ENCODE data around the gene CELF1. TPM values are rescaled to one million over a fixed set of nuclear protein-coding genes. Genes with fewer than 3 reads are reported as not detected.
A peak's percentile ranks its signal among the peaks of the same experiment; 100 is the strongest.

CELF1 gene
- total and polyA plus RNA-seq, 2 of the 13 experiments (the other 11 are each of a cell fraction or from before 2014, with no cell fraction given), result 69.0 to 80.1 TPM

GRCh38 chr11:47415949-47416472 lies 136.9 kb downstream of the CELF1 start:
- no peaks in the 10 kb centered on the region for H3K4me1 ChIP-seq (ENCODE audit: insufficient read depth, low read length)
- no TSS peak for BruUV-seq (replicated peaks)
- DNase-seq (ENCODE audit: low spot score) (no peak), ATAC-seq (peak; percentile 14), FAIRE-seq (no peak)
- in situ Hi-C loops (cut with HindIII; ENCODE audit: extremely low pct_ligation_motif_present, low pct_unique_long_range_greater_than_20kb) (no loop called here), intact Hi-C loops (cut with micrococcal nuclease; ENCODE audit: unreplicated experiment) (no loop called here)
- H3K27ac ChIP-seq (ENCODE audit: extremely low read length, insufficient read depth, low read length), result no peak overlapping the region
- no peaks in the 10 kb centered on the region for H4K20me1 ChIP-seq (ENCODE audit: insufficient read depth, low read length)
- H3K4me2 ChIP-seq (ENCODE audit: low read depth, low read length), result no peak overlapping the region
- ChIA-PET POLR2A (interaction anchor here (1.0 to 1.2 kb wide), 3 partner anchors 9 to 28 kb away, joined by 3 to 10 read pairs (median 3); partner anchors contain the start of gene PSMC3), CTCF (ENCODE audit: low intra/inter-chr PET ratio, low total read pairs) (no interaction called here)
- peaks cover 29 to 34% of the 10 kb centered on the region in 2 experiments; a peak in 4 of 5 replicates for H3K36me3 ChIP-seq (replicated peaks in 1 of 2; ENCODE audit: control insufficient read depth in 1 of 2, insufficient read depth in 2 of 2, low read length in 2 of 2)
- no peaks in the 10 kb centered on the region for H3K27me3 ChIP-seq (ENCODE audit: control insufficient read depth in 1 of 2, insufficient read depth in 2 of 2, low read length in 2 of 2)
- peak; percentile 96 for TF ChIP-seq AGO2 (optimal IDR thresholded peaks at IDR 0.05; ENCODE audit: low read depth, low read length)
- peak; percentile 70 for TF ChIP-seq RBFOX2 (IDR thresholded peaks at IDR 0.05; ENCODE audit: low read depth, low read length)
- 0 out of 2 replicates have a peak, but pooled peaks have one; percentile 28 for TF ChIP-seq HNRNPL (IDR thresholded peaks at IDR 0.05; ENCODE audit: low read depth, low read length)
- TF ChIP-seq ZNF615 (CRISPR knock-in tag; IDR thresholded peaks at IDR 0.05; ENCODE audit: borderline replicate concordance), result no peak
- H3K79me2 ChIP-seq (ENCODE audit: insufficient read depth, low read length), result no peaks in the 10 kb centered on the region
- H3K9ac ChIP-seq (ENCODE audit: insufficient read depth, low read depth, low read length), result no peak overlapping the region
- H3K4me3 ChIP-seq (replicated peaks in 1 of 3; ENCODE audit: insufficient read depth in 1 of 3, low read depth in 2 of 3, low read length in 3 of 3), result no peak overlapping the region
- WGBS (ENCODE audit: low lambda C conversion rate), result 71% methylated on average over 9 of the region's 13 CpGs
- no peak overlapping the region for H2AFZ ChIP-seq (ENCODE audit: low read length)
- no peaks in the 10 kb centered on the region for H3K9me3 ChIP-seq (ENCODE audit: low read length)

Small RNA genes within 50 kb of the gene (small RNA-seq; reads per million reads assigned to genes)
- 0 reads per million in 3 experiments for gene RN7SL652P (ENCODE audit: insufficient read depth in 2 of 3, insufficient read length in 3 of 3, low read depth in 2 of 3, low replicate concordance in 1 of 3)
- gene RNU5E-10P (ENCODE audit: insufficient read depth in 2 of 3, insufficient read length in 3 of 3, low read depth in 2 of 3, low replicate concordance in 1 of 3), result 0 reads per million in 3 experiments

Other genes with a start within 250 kb of the CELF1 start
- not detected in 2 replicates for gene MYBPC3, start 200.4 kb downstream of the CELF1 start, total RNA-seq (2016; rRNA removed; fragmentation: Illumina TruSeq; extraction: Trizol)
- 0.01 TPM in 1 of 2 replicates, not detected in the other for gene MYBPC3, start 200.4 kb downstream of the CELF1 start, polyA plus RNA-seq (2011; rRNA removed)
- not detected in 2 replicates for gene SPI1, start 174.6 kb downstream of the CELF1 start, total RNA-seq (2016; rRNA removed; fragmentation: Illumina TruSeq; extraction: Trizol)
- not detected in 2 replicates for gene SPI1, start 174.6 kb downstream of the CELF1 start, polyA plus RNA-seq (2011; rRNA removed)
- gene SLC39A13, start 144.5 kb downstream of the CELF1 start, total RNA-seq (2016; rRNA removed; fragmentation: Illumina TruSeq; extraction: Trizol), result 7.2 and 15.3 TPM in 2 replicates
- 30.5 and 40.7 TPM in 2 replicates for gene SLC39A13, start 144.5 kb downstream of the CELF1 start, polyA plus RNA-seq (2011; rRNA removed)
- 214 and 279 TPM in 2 replicates for gene PSMC3, start 126.7 kb downstream of the CELF1 start, total RNA-seq (2016; rRNA removed; fragmentation: Illumina TruSeq; extraction: Trizol)
- 66.7 and 75.8 TPM in 2 replicates for gene PSMC3, start 126.7 kb downstream of the CELF1 start, polyA plus RNA-seq (2011; rRNA removed)
- gene RAPSN, start 104.0 kb downstream of the CELF1 start, total RNA-seq (2016; rRNA removed; fragmentation: Illumina TruSeq; extraction: Trizol), result 0.60 and 1.2 TPM in 2 replicates
- 0.15 and 0.40 TPM in 2 replicates for gene RAPSN, start 104.0 kb downstream of the CELF1 start, polyA plus RNA-seq (2011; rRNA removed)
- 91.5 and 129 TPM in 2 replicates for gene PTPMT1, start 12.5 kb upstream of the CELF1 start, total RNA-seq (2016; rRNA removed; fragmentation: Illumina TruSeq; extraction: Trizol)
- 55.6 and 59.4 TPM in 2 replicates for gene PTPMT1, start 12.5 kb upstream of the CELF1 start, polyA plus RNA-seq (2011; rRNA removed)
- 12.8 and 16.3 TPM in 2 replicates for gene KBTBD4, start 25.8 kb upstream of the CELF1 start, total RNA-seq (2016; rRNA removed; fragmentation: Illumina TruSeq; extraction: Trizol)
- 8.5 and 10.4 TPM in 2 replicates for gene KBTBD4, start 25.8 kb upstream of the CELF1 start, polyA plus RNA-seq (2011; rRNA removed)
- gene NDUFS3, start 25.9 kb upstream of the CELF1 start, total RNA-seq (2016; rRNA removed; fragmentation: Illumina TruSeq; extraction: Trizol), result 151 and 177 TPM in 2 replicates
- gene NDUFS3, start 25.9 kb upstream of the CELF1 start, polyA plus RNA-seq (2011; rRNA removed), result 136 and 184 TPM in 2 replicates
- 0.40 and 0.42 TPM in 2 replicates for gene FAM180B, start 33.5 kb upstream of the CELF1 start, total RNA-seq (2016; rRNA removed; fragmentation: Illumina TruSeq; extraction: Trizol)
- gene FAM180B, start 33.5 kb upstream of the CELF1 start, polyA plus RNA-seq (2011; rRNA removed), result 0.72 and 1.0 TPM in 2 replicates
- not detected in 2 replicates for gene C1QTNF4, start 41.3 kb upstream of the CELF1 start, total RNA-seq (2016; rRNA removed; fragmentation: Illumina TruSeq; extraction: Trizol)
- gene C1QTNF4, start 41.3 kb upstream of the CELF1 start, polyA plus RNA-seq (2011; rRNA removed), result 0.07 TPM in 1 of 2 replicates, not detected in the other
- 272 and 373 TPM in 2 replicates for gene MTCH2, start 89.4 kb upstream of the CELF1 start, total RNA-seq (2016; rRNA removed; fragmentation: Illumina TruSeq; extraction: Trizol)
- 81.2 and 112 TPM in 2 replicates for gene MTCH2, start 89.4 kb upstream of the CELF1 start, polyA plus RNA-seq (2011; rRNA removed)
- 0.67 and 1.6 TPM in 2 replicates for gene AGBL2, start 162.2 kb upstream of the CELF1 start, total RNA-seq (2016; rRNA removed; fragmentation: Illumina TruSeq; extraction: Trizol)
- 5.7 and 6.7 TPM in 2 replicates for gene AGBL2, start 162.2 kb upstream of the CELF1 start, polyA plus RNA-seq (2011; rRNA removed)
- gene FNBP4, start 214.2 kb upstream of the CELF1 start, total RNA-seq (2016; rRNA removed; fragmentation: Illumina TruSeq; extraction: Trizol), result 44.4 and 72.1 TPM in 2 replicates
- 128 and 137 TPM in 2 replicates for gene FNBP4, start 214.2 kb upstream of the CELF1 start, polyA plus RNA-seq (2011; rRNA removed)